Measurements from ENCODE around the gene C5AR1. TPM values are rescaled to one million over a fixed set of nuclear protein-coding genes. Genes with fewer than 3 reads are reported as not detected.
"Not testable (repeated sequence)": the region's sequence is repeated elsewhere in the genome, so short reads cannot be mapped to it uniquely, and the experiment has no call there.

C5AR1 gene
- total RNA-seq, 4 donors from 2014 or later, result 5.0 to 34.5 (median 12.7) TPM

GRCh38 chr19:47341734-47342133 is 32.1 kb downstream of the C5AR1 start:
- H3K4me3 ChIP-seq, result no peak overlapping the region
- TF ChIP-seq POLR2A (IDR thresholded peaks at IDR 0.05) (no peak), CTCF (IDR thresholded peaks at IDR 0.05) (no peak)
- no peak overlapping the region for H3K27ac ChIP-seq
- no peaks in the 10 kb centered on the region for H3K27me3 ChIP-seq
- WGBS, 2 donors, result 86 to 95% methylated on average over 4 of the region's 4 CpGs
- DNase-seq (ENCODE audit: low spot score in 2 of 2), result no peak
- H3K36me3 ChIP-seq, result no peaks in the 10 kb centered on the region
- H3K4me1 ChIP-seq, result no peaks in the 10 kb centered on the region
- H3K9me3 ChIP-seq, result no peaks in the 10 kb centered on the region

- 80 to 82% methylated on average over 11 of the region's 11 CpGs for WGBS, 2 donors
- TF ChIP-seq POLR2A (IDR thresholded peaks at IDR 0.05) (no peak), CTCF (IDR thresholded peaks at IDR 0.05) (no peak), EP300 (IDR thresholded peaks at IDR 0.05) (no peak)
- Histone ChIP-seq H3K27ac (no peak overlapping the region), H3K27me3 (no peaks in the 10 kb centered on the region), H3K36me3 (no peaks in the 10 kb centered on the region), H3K4me3 (no peak overlapping the region), H3K4me1 (peaks cover 0 to 3% (median 0%) of the 10 kb centered on the region in 4 donors), H3K9me3 (no peaks in the 10 kb centered on the region)
- DNase-seq (ENCODE audit: low spot score in 2 of 2), result no peak
These were observed 33.6 kb downstream of the C5AR1 start for GRCh38 chr19:47343194-47343802.

- 69 to 90% methylated on average over 1 of the region's 1 CpG for WGBS, 2 donors
- H3K4me1 ChIP-seq, result peaks cover 0 to 9% (median 0%) of the 10 kb centered on the region in 4 donors
- H3K27ac ChIP-seq, result no peak overlapping the region
- no peaks in the 10 kb centered on the region for H3K9me3 ChIP-seq
- no peaks in the 10 kb centered on the region for H3K36me3 ChIP-seq
- H3K4me3 ChIP-seq, result no peak overlapping the region
- H3K27me3 ChIP-seq, result no peaks in the 10 kb centered on the region
- no peak for TF ChIP-seq EP300 (IDR thresholded peaks at IDR 0.05)
- TF ChIP-seq CTCF (IDR thresholded peaks at IDR 0.05), result no peak
- TF ChIP-seq POLR2A (IDR thresholded peaks at IDR 0.05), result no peak
- no peak for DNase-seq (ENCODE audit: low spot score in 2 of 2)
These were observed 34.8 kb downstream of the C5AR1 start for GRCh38 chr19:47344425-47344824.

GRCh38 chr19:47346024-47346423 is 36.4 kb downstream of the C5AR1 start:
- H3K4me3 ChIP-seq; H3K27ac ChIP-seq; H3K27me3 ChIP-seq; H3K9me3 ChIP-seq; H3K36me3 ChIP-seq; DNase-seq (ENCODE audit: low spot score in 2 of 2): not testable (repeated sequence)
- H3K4me1 ChIP-seq, result peaks cover 0 to 25% (median 7%) of the 10 kb centered on the region in 4 donors
- 86 to 92% methylated on average over 6 of the region's 6 CpGs for WGBS, 2 donors

- H3K27me3 ChIP-seq, result no peaks in the 10 kb centered on the region
- 4 to 5% methylated on average over 40 to 63 of the region's 63 CpGs for WGBS, 2 donors
- H3K9me3 ChIP-seq, result no peaks in the 10 kb centered on the region
- peak within 1 kb of the TSS in 3 of 4 donors; percentile 68 to 88 (median 79) for H3K27ac ChIP-seq
- peaks cover 0 to 23% (median 3%) of the 10 kb centered on the region in 3 donors for H3K36me3 ChIP-seq
- H3K4me1 ChIP-seq, result peaks cover 0 to 34% (median 7%) of the 10 kb centered on the region in 4 donors
- DNase-seq (ENCODE audit: low spot score in 2 of 2), result peak; percentile 97 to 98
- peak; percentile 46 to 67 for TF ChIP-seq POLR2A (IDR thresholded peaks at IDR 0.05)
- peak; percentile 98 to 100 (median 99) for TF ChIP-seq CTCF (IDR thresholded peaks at IDR 0.05)
- peak; percentile 81 to 95 for TF ChIP-seq EP300 (IDR thresholded peaks at IDR 0.05)
- H3K4me3 ChIP-seq, result peak within 1 kb of the TSS; percentile 60 to 95 (median 80)
These were observed 39.4 kb downstream of the C5AR1 start, which contains the start of gene DHX34 for GRCh38 chr19:47348819-47349795. DHX34 (plus strand) TSS chr19:47349315; CDS start chr19:47353031, 3,716 bp downstream.
